SK-N-SH (cell line): ENCODE results near the gene DEPDC5. TPM values are rescaled to one million over a fixed set of nuclear protein-coding genes. Genes with fewer than 3 reads are reported as not detected.
A peak's percentile ranks its signal among the peaks of the same experiment; 100 is the strongest.
"Not testable (repeated sequence)": the region's sequence is repeated elsewhere in the genome, so short reads cannot be mapped to it uniquely, and the experiment has no call there.

Source experiments
- CTCF ChIA-PET: fragments of 300-600, 350-600 bp; formaldehyde crosslinking; extraction: SDS; loops from one replicate; lab custom pipeline; 2021; lab: Yijun Ruan, JAX
- POLR2A ChIA-PET: fragments of 350-600 bp; sonication (Branson Sonifier 250); formaldehyde crosslinking; extraction: SDS; loops from one replicate; lab custom pipeline; 2020; ENCODE audit warnings: antibody characterized with exemption, inconsistent platforms; lab: Yijun Ruan, JAX
- DNase-seq: peaks from one replicate; pipeline ENCODE4 v3.0.0; 2012
- H2AFZ ChIP-seq: fragments of 200-600 bp; sonication (generic); 2 replicates; pipeline ENCODE4 v1.8.1; 2016; ENCODE audit warnings: antibody characterized with exemption, mild to moderate bottlenecking, low read depth
- H3F3A ChIP-seq: fragments of 200-600 bp; sonication (generic); replicated peaks from 2 replicates; pipeline ENCODE3; 2016; ENCODE audit warnings: antibody characterized with exemption, mild to moderate bottlenecking; ENCODE audit not compliant: insufficient read depth
- H3K27ac ChIP-seq, 2 experiments: fragments of 200-500 bp in 1 of 2; fragments of 200-600 bp in 1 of 2; sonication (Bioruptor generic) in 1 of 2; sonication (generic), shearing (Covaris generic) in 1 of 2; 2 replicates each; pipeline versions ENCODE4 v1.5.1 to v1.6.1; 2014 to 2016; ENCODE audit warnings: low read depth in 2 of 2, inconsistent platforms in 1 of 2, low read length in 1 of 2, mild to moderate bottlenecking in 1 of 2, mixed read lengths in 1 of 2
- H3K27me3 ChIP-seq: fragments of 200-600 bp; sonication (generic), shearing (Covaris generic); 2 replicates; pipeline ENCODE4 v1.6.1; 2016; ENCODE audit warnings: mixed run types; ENCODE audit not compliant: insufficient read depth
- H3K36me3 ChIP-seq, 2 experiments: fragments of 200-500 bp in 1 of 2; fragments of 200-600 bp in 1 of 2; sonication (Bioruptor generic) in 1 of 2; sonication (generic) in 1 of 2; replicated peaks in 1 of 2; 2 replicates each; pipeline versions ENCODE3 to v1.5.1; 2014 to 2016; ENCODE audit warnings: low read length in 1 of 2, mild to moderate bottlenecking in 1 of 2; ENCODE audit not compliant: insufficient read depth in 2 of 2, control insufficient read depth in 1 of 2
- H3K4me1 ChIP-seq, 2 experiments: fragments of 200-500 bp in 1 of 2; fragments of 200-600 bp in 1 of 2; sonication (Bioruptor generic) in 1 of 2; sonication (generic), shearing (Covaris generic) in 1 of 2; 2 replicates each; pipeline versions ENCODE4 v1.5.1 to v1.6.1; 2014 to 2016; ENCODE audit warnings: low read depth in 1 of 2, low read length in 1 of 2, mixed run types in 1 of 2; ENCODE audit not compliant: insufficient read depth in 2 of 2, control insufficient read depth in 1 of 2
- H3K4me2 ChIP-seq: fragments of 200-600 bp; sonication (generic), shearing (Covaris generic); 2 replicates; pipeline ENCODE4 v1.6.1; 2017; ENCODE audit warnings: mixed run types
- H3K4me3 ChIP-seq, 2 experiments: fragments of 200-500 bp in 1 of 2; fragments of 200-600 bp in 1 of 2; sonication (Bioruptor generic) in 1 of 2; sonication (generic), shearing (Covaris generic) in 1 of 2; 2 replicates each; pipeline versions ENCODE4 v1.5.1 to v1.8.1; 2014 to 2016; ENCODE audit warnings: low read depth in 2 of 2, inconsistent platforms in 1 of 2, low read length in 1 of 2, mild to moderate bottlenecking in 1 of 2, mixed read lengths in 1 of 2, moderate library complexity in 1 of 2
- H3K79me2 ChIP-seq: fragments of 200-600 bp; sonication (generic); 2 replicates; pipeline ENCODE4 v1.8.1; 2017; ENCODE audit warnings: mild to moderate bottlenecking; ENCODE audit not compliant: insufficient read depth
- H3K9ac ChIP-seq: fragments of 200-600 bp; sonication (generic); 2 replicates; pipeline ENCODE4 v1.6.1; 2017; ENCODE audit warnings: mixed run types
- H3K9me2 ChIP-seq: fragments of 200-600 bp; sonication (generic); 2 replicates; pipeline ENCODE4 v1.6.1; 2017; ENCODE audit warnings: mixed run types
- H3K9me3 ChIP-seq: fragments of 200-600 bp; sonication (generic); 2 replicates; pipeline ENCODE4 v1.6.1; 2017; ENCODE audit warnings: mixed run types, mild to moderate bottlenecking, moderate library complexity
- H4K20me1 ChIP-seq: fragments of 200-600 bp; sonication (generic); 2 replicates; pipeline ENCODE4 v1.6.1; 2017; ENCODE audit warnings: mild to moderate bottlenecking, mixed run types; ENCODE audit not compliant: insufficient read depth
- EP300 ChIP-seq, 2 experiments: IDR thresholded peaks; 2 replicates each; pipeline versions ENCODE4 v1.4.0 to v1.6.1; 2012; ENCODE audit warnings: borderline replicate concordance in 1 of 2, low read depth in 1 of 2, low read length in 1 of 2
- FOSL2 ChIP-seq: IDR thresholded peaks from 2 replicates; pipeline ENCODE4 v1.4.0; 2012; ENCODE audit warnings: low read depth, mild to moderate bottlenecking, moderate library complexity, borderline replicate concordance
- FOXM1 ChIP-seq: IDR thresholded peaks from 2 replicates; pipeline ENCODE4 v1.4.0; 2012; ENCODE audit warnings: low read depth, mild to moderate bottlenecking
- GABPA ChIP-seq: IDR thresholded peaks from 2 replicates; pipeline ENCODE4 v1.4.0; 2012; ENCODE audit warnings: low read depth, mild to moderate bottlenecking
- JUND ChIP-seq: IDR thresholded peaks from 2 replicates; pipeline ENCODE4 v1.4.0; 2012
- MEF2A ChIP-seq: IDR thresholded peaks from 2 replicates; pipeline ENCODE4 v1.4.0; 2012; ENCODE audit warnings: low read depth, borderline replicate concordance
- PBX3 ChIP-seq: IDR thresholded peaks from 2 replicates; pipeline ENCODE4; 2012
- POLR2AphosphoS5 ChIP-seq: IDR thresholded peaks from 2 replicates; pipeline ENCODE4 v1.6.1; 2012; ENCODE audit warnings: low read depth, low read length
- RAD21 ChIP-seq: IDR thresholded peaks from 2 replicates; pipeline ENCODE4 v1.6.1; 2012; ENCODE audit warnings: mild to moderate bottlenecking, low read length
- RXRA ChIP-seq: IDR thresholded peaks from 2 replicates; pipeline ENCODE4 v1.4.0; 2012; ENCODE audit warnings: low read depth, mild to moderate bottlenecking, borderline replicate concordance
- SMC3 ChIP-seq: IDR thresholded peaks from 2 replicates; pipeline ENCODE4 v1.6.1; 2012; ENCODE audit warnings: low read depth, low read length, improper control_type of control experiment
- TAF1 ChIP-seq: IDR thresholded peaks from 2 replicates; pipeline ENCODE4 v1.6.1; 2012; ENCODE audit warnings: low read depth, mild to moderate bottlenecking, low read length, moderate library complexity, borderline replicate concordance
- TCF12 ChIP-seq: IDR thresholded peaks from 2 replicates; pipeline ENCODE4 v1.4.0; 2012
- whole genome bisulfite sequencing: methylation state at CpG from one replicate; pipeline ENCODE4 v1.1.6; 2017; ENCODE audit warnings: low lambda C conversion rate; 5-methylcytosine and 5-hydroxymethylcytosine counted together
- polyA plus RNA-seq, 3 experiments: library from polyadenylated mRNA; depleted of rRNA; stranded (reverse); fragments of >200 nt; gene quantifications; 2 replicates each; pipeline ENCODE4 v1.2.3, GENCODE V29; 2012
- TF ChIP-seq, protein P1 (sequence below): IDR thresholded peaks from 2 replicates; pipeline ENCODE4 v1.4.0; 2012; ENCODE audit warnings: low read depth, borderline replicate concordance
- TF ChIP-seq, protein P2 (sequence below): IDR thresholded peaks from 2 replicates; pipeline ENCODE4 v1.6.1; 2012; ENCODE audit warnings: mild to moderate bottlenecking, low read depth, low read length, moderate library complexity

DEPDC5 gene
- polyA plus RNA-seq, 1 of the 3 experiments (the other 2 are of a cell fraction), result 7.8 TPM

GRCh38 chr22:31707519-31707918 lies 46.3 kb upstream of the DEPDC5 start:
- no peak for TF ChIP-seq POLR2AphosphoS5
- TF ChIP-seq MEF2A, result no peak
- TF ChIP-seq, protein P1, sequence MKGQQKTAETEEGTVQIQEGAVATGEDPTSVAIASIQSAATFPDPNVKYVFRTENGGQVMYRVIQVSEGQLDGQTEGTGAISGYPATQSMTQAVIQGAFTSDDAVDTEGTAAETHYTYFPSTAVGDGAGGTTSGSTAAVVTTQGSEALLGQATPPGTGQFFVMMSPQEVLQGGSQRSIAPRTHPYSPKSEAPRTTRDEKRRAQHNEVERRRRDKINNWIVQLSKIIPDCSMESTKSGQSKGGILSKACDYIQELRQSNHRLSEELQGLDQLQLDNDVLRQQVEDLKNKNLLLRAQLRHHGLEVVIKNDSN, result no peak
- no peak for TF ChIP-seq FOXM1
- TF ChIP-seq GABPA, result no peak
- no peak for TF ChIP-seq EP300 (IDR thresholded peaks at IDR 0.05; ENCODE audit: borderline replicate concordance in 1 of 2, low read depth in 1 of 2, low read length in 1 of 2)

DNA sequence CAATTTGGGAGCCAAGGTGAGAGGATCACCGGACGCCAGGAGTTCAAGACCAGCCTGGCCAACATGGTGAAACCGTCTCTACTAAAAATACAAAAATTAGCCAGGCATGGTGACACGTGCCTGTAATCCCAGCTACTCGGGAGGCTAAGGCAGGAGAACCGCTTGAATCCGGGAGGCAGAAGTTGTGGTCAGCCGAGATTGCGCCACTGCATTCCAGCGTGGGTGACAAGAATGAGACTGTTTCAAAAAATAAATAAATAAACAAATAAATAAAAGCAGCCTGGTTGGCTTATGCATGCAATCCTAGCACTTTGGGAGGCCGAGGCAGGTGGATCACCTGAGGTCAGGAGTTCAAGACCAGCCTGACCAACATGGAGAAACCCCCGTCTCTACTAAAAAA lies 42.6 kb upstream of the DEPDC5 start:
- H3K9ac ChIP-seq, H2AFZ ChIP-seq, H3K4me3 ChIP-seq, POLR2A ChIA-PET, H4K20me1 ChIP-seq, H3K9me3 ChIP-seq, H3F3A ChIP-seq, H3K9me2 ChIP-seq, H3K27me3 ChIP-seq, H3K4me2 ChIP-seq, DNase-seq, H3K27ac ChIP-seq, CTCF ChIA-PET: not testable (repeated sequence)
- WGBS, result 97% methylated on average over 12 of the region's 12 CpGs
- peaks cover 38 to 44% of the 10 kb centered on the region in 2 experiments for H3K36me3 ChIP-seq
- H3K4me1 ChIP-seq, result peaks cover 0 to 16% of the 10 kb centered on the region in 2 experiments; a peak in 2 of 4 replicates
- peaks cover 29% of the 10 kb centered on the region for H3K79me2 ChIP-seq

More at GRCh38 chr22:31707519-31707918, 46.3 kb upstream of the DEPDC5 start:
- H3K4me2 ChIP-seq, result no peak overlapping the region
- no peak for DNase-seq
- ChIA-PET POLR2A (no interaction called here), CTCF (interaction anchor here (0.6 to 1.4 kb wide), 2 partner anchors 22 to 41 kb away, joined by 3 read pairs; no protein-coding TSS in a partner anchor)
- no peaks in the 10 kb centered on the region for H3K27me3 ChIP-seq
- WGBS, result 98% methylated on average over 8 of the region's 8 CpGs
- H4K20me1 ChIP-seq, result no peaks in the 10 kb centered on the region
- H3K9me3 ChIP-seq, result no peaks in the 10 kb centered on the region
- H3K4me1 ChIP-seq, result no peaks in the 10 kb centered on the region; a peak in 1 of 4 replicates
- H3F3A ChIP-seq, result no peaks in the 10 kb centered on the region
- peaks cover 20 to 27% of the 10 kb centered on the region in 2 experiments for H3K36me3 ChIP-seq
- no peaks in the 10 kb centered on the region for H3K9me2 ChIP-seq
- no peak overlapping the region for H3K9ac ChIP-seq
- no peak overlapping the region for H3K4me3 ChIP-seq
- H2AFZ ChIP-seq, result no peak overlapping the region
- H3K27ac ChIP-seq, result no peak overlapping the region
- peaks cover 29% of the 10 kb centered on the region for H3K79me2 ChIP-seq

GRCh38 chr22:31715147-31715778 lies 38.6 kb upstream of the DEPDC5 start:
- 36% methylated on average over 5 of the region's 5 CpGs for WGBS
- Histone ChIP-seq H3K4me1 (peaks cover 0 to 18% of the 10 kb centered on the region in 2 experiments; a peak in 2 of 4 replicates), H3K9me3 (no peaks in the 10 kb centered on the region), H3F3A (no peaks in the 10 kb centered on the region), H3K4me2 (no peak overlapping the region), H3K36me3 (peaks cover 55 to 59% of the 10 kb centered on the region in 2 experiments), H3K27me3 (no peaks in the 10 kb centered on the region), H3K9ac (no peak overlapping the region), H2AFZ (no peak overlapping the region), H3K27ac (peak overlapping the region in 1 of 2 experiments; percentile 89; a peak in 2 of 4 replicates), H4K20me1 (no peaks in the 10 kb centered on the region), H3K9me2 (no peaks in the 10 kb centered on the region), H3K4me3 (no peak overlapping the region), H3K79me2 (peaks cover 11% of the 10 kb centered on the region)
- CTCF ChIA-PET, result interaction anchor here (1.0 to 1.1 kb wide), 2 partner anchors 49 to 255 kb away, joined by 3 read pairs; no protein-coding TSS in a partner anchor
- peak; percentile 66 for DNase-seq
- POLR2A ChIA-PET, result interaction anchor here (1.2 kb wide), 1 partner anchor 38 kb away, joined by 4 read pairs; no protein-coding TSS in a partner anchor
- TF ChIP-seq RXRA, result no peak
- TF ChIP-seq, protein P2, sequence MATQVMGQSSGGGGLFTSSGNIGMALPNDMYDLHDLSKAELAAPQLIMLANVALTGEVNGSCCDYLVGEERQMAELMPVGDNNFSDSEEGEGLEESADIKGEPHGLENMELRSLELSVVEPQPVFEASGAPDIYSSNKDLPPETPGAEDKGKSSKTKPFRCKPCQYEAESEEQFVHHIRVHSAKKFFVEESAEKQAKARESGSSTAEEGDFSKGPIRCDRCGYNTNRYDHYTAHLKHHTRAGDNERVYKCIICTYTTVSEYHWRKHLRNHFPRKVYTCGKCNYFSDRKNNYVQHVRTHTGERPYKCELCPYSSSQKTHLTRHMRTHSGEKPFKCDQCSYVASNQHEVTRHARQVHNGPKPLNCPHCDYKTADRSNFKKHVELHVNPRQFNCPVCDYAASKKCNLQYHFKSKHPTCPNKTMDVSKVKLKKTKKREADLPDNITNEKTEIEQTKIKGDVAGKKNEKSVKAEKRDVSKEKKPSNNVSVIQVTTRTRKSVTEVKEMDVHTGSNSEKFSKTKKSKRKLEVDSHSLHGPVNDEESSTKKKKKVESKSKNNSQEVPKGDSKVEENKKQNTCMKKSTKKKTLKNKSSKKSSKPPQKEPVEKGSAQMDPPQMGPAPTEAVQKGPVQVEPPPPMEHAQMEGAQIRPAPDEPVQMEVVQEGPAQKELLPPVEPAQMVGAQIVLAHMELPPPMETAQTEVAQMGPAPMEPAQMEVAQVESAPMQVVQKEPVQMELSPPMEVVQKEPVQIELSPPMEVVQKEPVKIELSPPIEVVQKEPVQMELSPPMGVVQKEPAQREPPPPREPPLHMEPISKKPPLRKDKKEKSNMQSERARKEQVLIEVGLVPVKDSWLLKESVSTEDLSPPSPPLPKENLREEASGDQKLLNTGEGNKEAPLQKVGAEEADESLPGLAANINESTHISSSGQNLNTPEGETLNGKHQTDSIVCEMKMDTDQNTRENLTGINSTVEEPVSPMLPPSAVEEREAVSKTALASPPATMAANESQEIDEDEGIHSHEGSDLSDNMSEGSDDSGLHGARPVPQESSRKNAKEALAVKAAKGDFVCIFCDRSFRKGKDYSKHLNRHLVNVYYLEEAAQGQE, result no peak
- no peak for TF ChIP-seq TAF1
- TF ChIP-seq JUND, result no peak
- TF ChIP-seq RAD21, result no peak
- no peak for TF ChIP-seq FOSL2
- no peak for TF ChIP-seq SMC3
- peak; percentile 63 for TF ChIP-seq TCF12
- TF ChIP-seq EP300 (IDR thresholded peaks at IDR 0.05; ENCODE audit: borderline replicate concordance in 1 of 2, low read depth in 1 of 2, low read length in 1 of 2), result peak in 1 of 2 experiments; percentile 92; a peak in 2 of 4 replicates
- TF ChIP-seq PBX3, result no peak; the same call in 1 of the 2 replicates
- TF ChIP-seq, protein P1, result no peak
